ENCODE data around the gene SGO1.

SGO1 gene

DNA sequence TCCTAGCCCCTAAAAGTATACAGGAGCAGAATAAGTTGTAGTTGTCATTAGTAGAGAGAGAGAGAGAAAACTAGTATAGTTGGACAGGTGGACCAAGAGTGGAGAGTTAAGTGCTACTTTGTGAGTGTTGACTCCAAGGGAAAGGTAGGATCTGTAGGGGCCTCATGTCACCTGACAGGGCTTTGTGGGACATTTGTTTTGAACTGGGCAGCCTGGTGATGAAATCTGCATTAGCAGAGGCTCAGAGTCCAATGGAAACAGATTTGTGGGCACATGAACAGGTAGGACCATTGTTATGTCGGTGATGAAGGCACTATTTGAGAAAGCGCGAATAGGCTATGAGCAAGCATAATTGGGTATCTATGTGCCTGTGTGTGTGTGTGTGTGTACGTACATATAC, 43.5 kb downstream of the SGO1 start:
- H3K4me3 ChIP-seq (ENCODE audit: low read length) = no peak overlapping the region
- TF ChIP-seq, protein P1, sequence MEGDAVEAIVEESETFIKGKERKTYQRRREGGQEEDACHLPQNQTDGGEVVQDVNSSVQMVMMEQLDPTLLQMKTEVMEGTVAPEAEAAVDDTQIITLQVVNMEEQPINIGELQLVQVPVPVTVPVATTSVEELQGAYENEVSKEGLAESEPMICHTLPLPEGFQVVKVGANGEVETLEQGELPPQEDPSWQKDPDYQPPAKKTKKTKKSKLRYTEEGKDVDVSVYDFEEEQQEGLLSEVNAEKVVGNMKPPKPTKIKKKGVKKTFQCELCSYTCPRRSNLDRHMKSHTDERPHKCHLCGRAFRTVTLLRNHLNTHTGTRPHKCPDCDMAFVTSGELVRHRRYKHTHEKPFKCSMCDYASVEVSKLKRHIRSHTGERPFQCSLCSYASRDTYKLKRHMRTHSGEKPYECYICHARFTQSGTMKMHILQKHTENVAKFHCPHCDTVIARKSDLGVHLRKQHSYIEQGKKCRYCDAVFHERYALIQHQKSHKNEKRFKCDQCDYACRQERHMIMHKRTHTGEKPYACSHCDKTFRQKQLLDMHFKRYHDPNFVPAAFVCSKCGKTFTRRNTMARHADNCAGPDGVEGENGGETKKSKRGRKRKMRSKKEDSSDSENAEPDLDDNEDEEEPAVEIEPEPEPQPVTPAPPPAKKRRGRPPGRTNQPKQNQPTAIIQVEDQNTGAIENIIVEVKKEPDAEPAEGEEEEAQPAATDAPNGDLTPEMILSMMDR (conservative IDR thresholded peaks at IDR 0.05; ENCODE audit: low read depth, low read length) = no peak
- no peak for DNase-seq (ENCODE audit: low read depth)

GRCh38 chr3:20141851-20142250, 44.2 kb downstream of the SGO1 start:
- peak; percentile 77 for DNase-seq (ENCODE audit: low read depth)
- TF ChIP-seq, protein P1 (conservative IDR thresholded peaks at IDR 0.05; ENCODE audit: low read depth, low read length) = no peak
- H3K4me3 ChIP-seq (ENCODE audit: low read length) = no peak overlapping the region

- H3K4me3 ChIP-seq (ENCODE audit: low read length) = no peak overlapping the region
- TF ChIP-seq, protein P1 (conservative IDR thresholded peaks at IDR 0.05; ENCODE audit: low read depth, low read length) = no peak
- no peak for DNase-seq (ENCODE audit: low read depth)
Observed at GRCh38 chr3:20141316-20141715, 44.7 kb downstream of the SGO1 start.

DNA sequence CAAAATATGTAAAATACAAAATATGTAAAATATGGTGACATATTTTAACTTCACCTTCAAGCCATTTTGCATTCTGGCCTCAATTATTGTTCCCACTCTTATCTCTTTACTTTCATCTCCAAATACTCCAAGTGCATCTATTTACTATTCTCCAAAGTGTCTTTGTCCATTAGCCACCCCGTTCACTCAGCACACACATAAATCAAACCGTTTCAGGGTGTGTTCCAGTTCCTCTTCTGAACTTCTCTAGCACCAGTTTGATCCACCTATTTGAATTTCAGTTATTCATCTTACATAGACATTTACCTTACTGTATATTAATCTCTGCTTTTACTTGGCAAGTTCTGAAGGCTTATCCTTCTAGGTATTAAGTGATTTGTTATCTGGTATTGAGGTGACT, 45.1 kb downstream of the SGO1 start:
- TF ChIP-seq, protein P1 (conservative IDR thresholded peaks at IDR 0.05; ENCODE audit: low read depth, low read length) = no peak
- no peak overlapping the region for H3K4me3 ChIP-seq (ENCODE audit: low read length)
- no peak for DNase-seq (ENCODE audit: low read depth)

- DNase-seq (ENCODE audit: low read depth) = no peak
- TF ChIP-seq, protein P1 (conservative IDR thresholded peaks at IDR 0.05; ENCODE audit: low read depth, low read length) = no peak
- no peak overlapping the region for H3K4me3 ChIP-seq (ENCODE audit: low read length)
Observed at GRCh38 chr3:20137647-20138046, 48.4 kb downstream of the SGO1 start.

- TF ChIP-seq, protein P1 (conservative IDR thresholded peaks at IDR 0.05; ENCODE audit: low read depth, low read length) = no peak
- no peak for DNase-seq (ENCODE audit: low read depth)
- H3K4me3 ChIP-seq (ENCODE audit: low read length) = no peak overlapping the region
Observed at GRCh38 chr3:20136231-20136630, 49.8 kb downstream of the SGO1 start.

- no peak for DNase-seq (ENCODE audit: low read depth)
- TF ChIP-seq, protein P1 (conservative IDR thresholded peaks at IDR 0.05; ENCODE audit: low read depth, low read length) = no peak
- no peak overlapping the region for H3K4me3 ChIP-seq (ENCODE audit: low read length)
Observed at GRCh38 chr3:20130106-20130505, 55.9 kb downstream of the SGO1 start.
